OCI-LY7 (cell line): ENCODE data around the gene HTT. TPM values are rescaled to one million over a fixed set of nuclear protein-coding genes. Genes with fewer than 3 reads are reported as not detected.
"Not testable (repeated sequence)": the region's sequence is repeated elsewhere in the genome, so short reads cannot be mapped to it uniquely, and the experiment has no call there.

Source experiments
- BruUV-seq: library from RNA; stranded (reverse); fragments of 400-500 nt; replicated peaks from 2 replicates; lab custom pipeline; 2021; lab: Mats Ljungman, UMichigan
- CTCF ChIA-PET: fragments of 300-600 bp; sonication (Branson Sonifier 250); formaldehyde crosslinking; loops from one replicate; lab custom pipeline; 2022; ENCODE audit warnings: antibody characterized with exemption; ENCODE audit not compliant: unreplicated experiment; lab: Charles Lee
- POLR2A ChIA-PET: fragments of 300-600 bp; sonication (Branson Sonifier 250); formaldehyde crosslinking; loops from one replicate; lab custom pipeline; 2022; ENCODE audit warnings: antibody characterized with exemption; lab: Charles Lee
- DNase-seq: peaks from one replicate; pipeline ENCODE4 v3.0.0-alpha.2; 2015; ENCODE audit warnings: low spot score
- H2AFZ ChIP-seq: fragments of 200-600 bp; sonication (generic), shearing (Covaris generic); 2 replicates; pipeline ENCODE4 v1.6.1; 2014; ENCODE audit warnings: mild to moderate bottlenecking, antibody characterized with exemption, low read length, moderate library complexity
- H3K27ac ChIP-seq: fragments of 200-600 bp; sonication (generic); 2 replicates; pipeline ENCODE4 v1.5.1; 2014; ENCODE audit warnings: mixed run types, low read depth, mild to moderate bottlenecking, moderate library complexity, low read length, inconsistent platforms; ENCODE audit not compliant: poor library complexity, severe bottlenecking
- H3K36me3 ChIP-seq: fragments of 200-600 bp; sonication (generic); 2 replicates; pipeline ENCODE4 v1.6.1; 2014; ENCODE audit warnings: mild to moderate bottlenecking, antibody characterized with exemption, low read length, moderate library complexity, mixed read lengths; ENCODE audit not compliant: insufficient read depth
- H3K4me1 ChIP-seq: fragments of 200-600 bp; sonication (generic); 2 replicates; pipeline ENCODE4 v1.5.1; 2014; ENCODE audit warnings: mild to moderate bottlenecking, low read length; ENCODE audit not compliant: insufficient read depth, poor library complexity, severe bottlenecking
- H3K4me2 ChIP-seq: fragments of 200-600 bp; sonication (generic); 2 replicates; pipeline ENCODE4 v1.6.1; 2014; ENCODE audit warnings: mild to moderate bottlenecking, low read length
- H3K4me3 ChIP-seq: fragments of 200-600 bp; sonication (generic); 2 replicates; pipeline ENCODE4 v1.5.1; 2014; ENCODE audit warnings: mild to moderate bottlenecking, low read depth, low read length; ENCODE audit not compliant: poor library complexity, severe bottlenecking
- H3K79me2 ChIP-seq: fragments of 200-600 bp; sonication (generic); 2 replicates; pipeline ENCODE4 v1.6.1; 2016; ENCODE audit warnings: low read depth, mild to moderate bottlenecking, low read length, moderate library complexity, mixed read lengths; ENCODE audit not compliant: insufficient read depth
- H3K9me2 ChIP-seq: fragments of 200-600 bp; sonication (generic); 2 replicates; pipeline ENCODE4 v1.6.1; 2016; ENCODE audit warnings: mild to moderate bottlenecking, low read length, mixed read lengths; ENCODE audit not compliant: insufficient read depth
- H3K9me3 ChIP-seq: fragments of 200-600 bp; sonication (generic); 2 replicates; pipeline ENCODE4 v1.6.1; 2014; ENCODE audit warnings: mild to moderate bottlenecking, mixed run types, low read length, mixed read lengths
- H4K20me1 ChIP-seq: fragments of 200-600 bp; sonication (generic); 2 replicates; pipeline ENCODE4 v1.6.1; 2014; ENCODE audit warnings: mild to moderate bottlenecking, antibody characterized with exemption, low read length, moderate library complexity, mixed read lengths; ENCODE audit not compliant: insufficient read depth
- CTCF ChIP-seq: fragments of 200-600 bp; sonication (generic); conservative IDR thresholded peaks from 2 replicates; pipeline ENCODE4 v1.5.1; 2014; ENCODE audit warnings: mild to moderate bottlenecking, antibody characterized with exemption, low read length, moderate library complexity, mixed read lengths
- EZH2phosphoT487 ChIP-seq: fragments of 200-600 bp; sonication (generic); IDR thresholded peaks from 2 replicates; pipeline ENCODE4 v1.6.1; 2018; ENCODE audit warnings: low read depth, borderline replicate concordance, mild to moderate bottlenecking, mixed run types, antibody characterized with exemption, low read length, moderate library complexity, mixed read lengths
- intact Hi-C: fragments of 100-400 bp; cut with micrococcal nuclease; formaldehyde crosslinking; loops from one replicate; pipeline ENCODE4 v1.10.0; 2022; ENCODE audit not compliant: unreplicated experiment
- total RNA-seq, 2 experiments: library from RNA; depleted of rRNA in 1 of 2; stranded (reverse); fragments of >200 nt in 1 of 2; shearing (Covaris generic) in 1 of 2; gene quantifications; 2 replicates each; pipeline ENCODE4 v1.2.3, GENCODE V29; 2014 to 2022

HTT gene
- total RNA-seq, 2 experiments from 2014 or later, result 36.4 to 91.3 TPM

DNA sequence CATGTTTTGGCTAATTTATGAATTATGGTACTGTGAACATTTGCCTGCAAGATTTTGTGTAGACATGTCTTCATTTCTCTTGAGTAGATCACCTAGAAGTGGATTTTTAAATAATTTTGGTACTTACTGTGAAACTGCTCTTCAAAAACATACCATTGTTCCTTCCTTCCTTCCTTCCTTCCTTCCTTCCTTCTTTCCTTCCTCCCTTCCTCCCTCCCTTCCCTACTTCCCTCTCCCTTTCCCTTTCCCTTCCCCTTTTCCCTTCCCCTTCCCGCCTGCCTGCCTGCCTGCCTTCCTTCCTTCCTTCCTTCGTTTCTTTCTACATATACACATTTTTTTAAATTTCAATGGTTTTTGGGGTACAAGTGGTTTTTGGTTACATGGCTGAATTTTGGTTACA, 63.4 kb downstream of the HTT start:
- BruUV-seq, result TSS peak; percentile 22
- H3K27ac ChIP-seq, result no peak overlapping the region
- H2AFZ ChIP-seq, result no peak overlapping the region
- no peaks in the 10 kb centered on the region for H3K9me3 ChIP-seq
- H3K36me3 ChIP-seq, result peaks cover 98% of the 10 kb centered on the region
- H3K4me2 ChIP-seq, result no peak overlapping the region
- no peaks in the 10 kb centered on the region for H3K4me1 ChIP-seq
- H4K20me1 ChIP-seq, result no peaks in the 10 kb centered on the region
- H3K9me2 ChIP-seq, result no peaks in the 10 kb centered on the region
- CTCF ChIA-PET, result no interaction called here
- DNase-seq, result no peak
- TF ChIP-seq EZH2phosphoT487 (no peak), CTCF (no peak)
- no peak overlapping the region for H3K4me3 ChIP-seq
- intact Hi-C loops, result loop anchor here (5.0 kb wide), 1 partner anchor 91 kb away; no protein-coding TSS in a partner anchor
- H3K79me2 ChIP-seq, result no peaks in the 10 kb centered on the region
- POLR2A ChIA-PET, result no interaction called here

DNA sequence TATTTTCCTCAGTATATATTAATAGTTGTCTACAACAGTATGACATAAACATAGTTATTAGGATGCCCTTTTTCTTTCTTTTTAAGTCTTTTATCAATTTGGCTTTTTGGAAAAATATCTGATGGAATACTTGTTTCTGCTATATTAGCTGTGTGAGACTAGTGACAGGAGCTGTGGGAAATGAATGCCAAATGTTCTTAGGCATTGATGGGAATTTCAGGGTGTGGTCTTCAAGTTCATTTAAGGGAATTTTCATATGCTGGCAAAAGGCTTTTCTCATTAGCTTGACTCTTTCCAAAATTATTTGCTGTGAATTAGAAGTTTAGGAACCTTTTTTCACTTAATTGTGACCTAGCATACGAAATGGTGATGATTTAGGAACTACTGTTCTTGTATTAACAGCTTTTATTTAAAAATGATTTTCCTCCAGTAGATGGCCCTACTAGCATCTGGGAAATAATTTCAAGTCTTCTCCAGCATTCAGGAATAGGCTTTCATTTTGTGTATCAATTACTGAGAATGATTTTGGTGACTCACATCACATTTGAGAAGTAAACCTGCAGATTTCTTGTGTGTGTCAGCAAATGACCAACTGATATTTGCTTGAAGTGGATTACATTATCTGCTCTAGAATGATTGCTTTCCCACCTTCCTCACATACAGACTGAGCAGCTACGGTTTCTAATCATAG, 70.9 kb downstream of the HTT start:
- intact Hi-C loops, result no loop called here
- Histone ChIP-seq H3K9me2 (no peaks in the 10 kb centered on the region), H3K4me1 (no peaks in the 10 kb centered on the region), H4K20me1 (no peaks in the 10 kb centered on the region), H2AFZ (no peak overlapping the region), H3K27ac (no peak overlapping the region), H3K4me3 (no peak overlapping the region), H3K9me3 (no peaks in the 10 kb centered on the region), H3K79me2 (no peaks in the 10 kb centered on the region), H3K36me3 (peaks cover 89% of the 10 kb centered on the region), H3K4me2 (no peak overlapping the region)
- ChIA-PET CTCF (no interaction called here), POLR2A (no interaction called here)
- BruUV-seq, result no TSS peak
- DNase-seq, result no peak
- TF ChIP-seq EZH2phosphoT487 (no peak), CTCF (peak; percentile 57; the same call in 1 of the 2 replicates)

DNA sequence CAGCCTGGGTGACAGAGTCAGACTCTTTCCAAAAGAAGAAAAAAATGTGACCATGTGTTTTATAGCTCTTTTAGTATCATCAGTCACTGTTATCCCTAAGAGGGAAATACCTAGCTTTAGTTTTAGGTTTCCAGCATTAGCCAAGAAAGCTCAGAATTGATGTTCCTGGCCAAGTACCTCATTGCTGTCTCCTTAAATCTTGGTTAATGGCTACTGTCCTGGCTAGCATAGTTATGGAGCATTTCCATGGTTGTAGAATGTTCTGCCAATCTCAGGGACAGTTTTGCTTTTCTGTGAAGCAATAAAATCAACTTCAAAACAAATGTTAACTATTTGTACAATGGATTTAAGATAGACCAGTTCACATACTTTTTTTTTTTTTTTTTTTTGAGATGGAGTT, 74.4 kb downstream of the HTT start:
- no peaks in the 10 kb centered on the region for H3K79me2 ChIP-seq
- no peak overlapping the region for H3K27ac ChIP-seq
- intact Hi-C loops, result no loop called here
- TF ChIP-seq EZH2phosphoT487 (no peak), CTCF (no peak)
- ChIA-PET POLR2A (interaction anchor here (1.2 kb wide), 2 partner anchors 20 to 33 kb away, joined by 4 to 10 read pairs; no protein-coding TSS in a partner anchor), CTCF (no interaction called here)
- H4K20me1 ChIP-seq, result no peaks in the 10 kb centered on the region
- H3K4me3 ChIP-seq, result no peak overlapping the region
- peaks cover 92% of the 10 kb centered on the region for H3K36me3 ChIP-seq
- H3K4me1 ChIP-seq, result no peaks in the 10 kb centered on the region
- no peak overlapping the region for H2AFZ ChIP-seq
- no peak for DNase-seq
- no peaks in the 10 kb centered on the region for H3K9me2 ChIP-seq
- H3K4me2 ChIP-seq, result no peak overlapping the region
- BruUV-seq, result no TSS peak
- no peaks in the 10 kb centered on the region for H3K9me3 ChIP-seq

GRCh38 chr4:3151238-3151637, 76.8 kb downstream of the HTT start:
- H4K20me1 ChIP-seq, H3K4me1 ChIP-seq, H3K4me2 ChIP-seq, H3K79me2 ChIP-seq, BruUV-seq, H3K27ac ChIP-seq, intact Hi-C loops, H2AFZ ChIP-seq, H3K9me2 ChIP-seq, CTCF ChIA-PET, H3K9me3 ChIP-seq, H3K4me3 ChIP-seq, POLR2A ChIA-PET, DNase-seq: not testable (repeated sequence)
- peaks cover 89% of the 10 kb centered on the region for H3K36me3 ChIP-seq
